Smooth muscle cell of the brain vasculature (primary cell): ENCODE measurements around the gene SMYD3.
"Not testable (repeated sequence)": the region's sequence is repeated elsewhere in the genome, so short reads cannot be mapped to it uniquely, and the experiment has no call there.

Experiments used
- DNase-seq: peaks from one replicate; pipeline ENCODE4 v3.0.0-alpha.2; 2012; ENCODE audit warnings: low read depth, low spot score

SMYD3 gene

DNA sequence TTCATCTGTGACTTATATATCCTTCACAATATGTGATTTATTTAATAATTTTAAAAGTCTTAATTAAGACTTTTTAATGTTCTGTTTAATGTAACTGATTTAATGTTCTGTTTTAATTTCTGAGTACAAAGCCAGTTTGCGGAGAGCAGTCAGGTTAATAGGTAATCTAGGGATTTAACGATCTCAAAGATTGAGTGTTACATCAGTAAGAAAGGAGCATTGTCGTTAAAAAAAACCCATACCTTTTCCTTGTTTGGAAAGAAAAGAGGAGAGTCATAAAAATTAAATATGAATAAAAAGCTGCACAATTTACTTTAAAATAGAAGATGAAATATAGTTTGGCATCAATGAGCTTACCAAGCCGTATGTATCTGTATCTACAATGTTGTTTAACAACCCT is 730.9 kb downstream of the SMYD3 start:
- no peak for DNase-seq

DNA sequence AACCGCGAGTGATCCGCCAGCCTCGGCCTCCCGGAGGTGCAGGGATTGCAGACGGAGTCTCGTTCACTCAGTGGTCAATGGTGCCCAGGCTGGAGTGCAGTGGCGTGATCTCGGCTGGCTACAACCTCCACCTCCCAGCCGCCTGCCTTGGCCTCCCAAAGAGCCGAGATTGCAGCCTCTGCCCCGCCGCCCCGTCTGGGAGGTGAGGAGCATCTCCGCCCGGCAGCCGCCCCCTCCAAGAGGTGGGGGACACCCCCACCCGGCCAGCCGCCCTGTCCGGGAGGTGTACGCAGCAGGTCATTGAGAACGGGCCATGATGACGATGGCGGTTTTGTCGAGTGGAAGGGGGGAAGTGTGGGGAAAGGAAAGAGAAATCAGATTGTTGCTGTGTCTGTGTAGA is 732.1 kb downstream of the SMYD3 start:
- DNase-seq: not testable (repeated sequence)

DNA sequence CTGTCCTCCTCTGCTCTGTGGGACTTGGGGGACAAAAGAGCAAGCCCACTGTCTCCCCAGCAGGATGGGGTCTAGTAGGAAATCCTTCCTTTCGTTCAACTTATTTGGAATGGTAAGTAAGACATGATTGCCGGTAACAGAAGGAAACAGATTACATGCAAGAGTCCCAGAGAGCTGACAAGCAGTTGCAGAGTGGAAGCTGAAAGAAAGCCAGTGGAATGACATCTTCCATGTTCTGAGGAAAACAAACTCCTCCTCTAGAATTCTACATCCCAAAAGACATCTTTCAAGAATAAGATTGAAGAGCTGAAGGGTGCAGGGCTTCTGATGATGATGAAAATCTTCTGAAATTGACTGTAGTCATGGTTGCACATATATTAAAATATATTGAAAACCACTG is 732.9 kb downstream of the SMYD3 start:
- no peak for DNase-seq

- no peak for DNase-seq
Measured at GRCh38 chr1:245773344-245773743, 733.7 kb downstream of the SMYD3 start.

GRCh38 chr1:245772739-245773138 is 734.3 kb downstream of the SMYD3 start:
- no peak for DNase-seq

DNA sequence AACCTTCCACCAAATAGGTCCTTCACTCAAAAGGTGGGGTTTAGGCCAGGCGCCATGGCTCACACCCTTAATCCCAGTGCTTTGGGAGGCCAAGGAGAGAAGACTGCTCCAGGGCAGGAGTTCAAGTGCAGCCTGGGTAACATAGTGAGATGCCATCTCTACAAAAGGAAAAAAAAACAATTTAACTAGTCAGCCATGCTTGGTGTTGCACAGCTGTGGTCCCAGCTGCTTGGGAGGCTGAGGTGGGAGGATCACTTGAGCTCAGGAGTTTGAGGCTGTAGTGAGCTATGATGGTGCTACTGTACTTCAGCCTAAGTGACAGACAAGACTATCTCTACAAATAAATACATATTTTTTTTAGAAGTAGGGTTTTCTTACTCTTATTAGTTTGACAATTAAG is 734.8 kb downstream of the SMYD3 start:
- no peak for DNase-seq

- peak; percentile 63 for DNase-seq
Measured at GRCh38 chr1:245771511-245772281, 735.4 kb downstream of the SMYD3 start.

DNA sequence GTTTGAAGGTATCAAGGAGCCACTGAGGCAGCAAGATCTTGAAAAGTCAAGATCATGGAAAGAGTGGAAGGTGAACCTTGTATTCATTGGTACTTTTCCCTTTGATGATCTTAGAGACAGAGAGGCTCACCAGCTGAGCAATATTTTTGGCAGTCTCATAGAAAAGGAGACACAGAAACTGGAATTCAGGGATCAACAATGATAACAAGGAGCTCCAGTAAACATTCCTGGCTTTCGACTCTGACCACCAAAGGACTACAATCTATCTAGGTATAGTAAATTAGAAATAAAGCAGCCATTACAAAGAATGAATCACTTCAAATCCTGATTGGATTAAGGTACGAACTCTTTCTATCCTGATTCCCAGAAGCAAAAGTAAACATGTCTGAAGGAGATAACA is 736.9 kb downstream of the SMYD3 start:
- no peak for DNase-seq

DNA sequence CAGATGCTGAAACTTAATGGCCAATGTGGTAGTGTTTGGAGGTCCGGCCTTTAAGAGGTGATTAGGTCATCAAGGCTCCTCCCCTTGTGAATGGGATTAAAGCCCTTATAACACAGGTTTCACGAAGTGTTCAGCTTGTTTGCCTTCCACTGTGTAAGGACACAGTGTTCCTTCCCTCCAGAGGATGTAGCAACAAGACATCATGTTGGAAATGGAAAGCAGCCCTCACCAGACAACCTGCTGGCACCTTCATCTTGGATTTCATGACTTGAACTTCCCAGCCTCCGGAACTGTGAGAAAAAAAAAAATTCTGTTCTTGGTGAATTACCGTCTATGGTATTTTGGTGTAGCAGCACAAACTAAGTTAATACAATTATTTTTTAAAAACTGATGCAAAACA is 738.5 kb downstream of the SMYD3 start:
- no peak for DNase-seq

DNA sequence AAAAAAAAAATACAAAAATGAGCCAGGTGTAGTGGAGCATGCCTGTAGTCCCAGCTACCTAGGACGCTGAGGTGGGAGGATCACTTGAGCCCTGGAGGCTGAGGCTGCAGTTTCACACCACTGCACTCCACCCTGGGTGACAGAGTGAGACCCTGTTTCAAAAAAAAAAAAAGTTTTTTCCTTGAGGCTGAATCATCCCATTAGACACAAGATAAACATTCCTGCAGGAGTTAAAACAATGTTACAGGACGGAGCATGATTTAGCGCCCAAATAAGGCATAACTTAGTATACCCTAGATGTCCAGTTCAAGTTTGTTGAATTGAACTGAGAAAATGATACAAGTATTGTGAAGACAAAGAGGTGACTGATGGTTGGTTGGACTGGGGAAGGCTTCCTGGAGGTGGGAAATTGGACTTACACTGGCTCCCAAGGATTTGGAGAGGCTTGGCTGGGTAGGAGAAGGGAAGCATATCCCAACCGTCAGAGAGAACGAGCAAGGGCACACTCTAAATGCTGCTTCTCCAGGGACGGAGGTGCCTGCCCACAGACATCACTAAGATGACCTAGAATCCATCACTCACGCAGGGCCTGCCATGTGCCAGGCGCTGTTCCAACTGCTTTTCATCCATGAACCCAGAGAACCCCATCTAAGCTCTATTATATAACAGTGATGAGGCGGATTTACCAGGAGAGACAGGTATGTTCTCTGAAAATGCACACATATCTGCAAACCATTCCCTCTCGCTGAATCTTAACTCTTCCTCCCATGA is 741.7 kb downstream of the SMYD3 start:
- DNase-seq: no peak

GRCh38 chr1:245763873-245764331 is 743.2 kb downstream of the SMYD3 start:
- no peak for DNase-seq

DNA sequence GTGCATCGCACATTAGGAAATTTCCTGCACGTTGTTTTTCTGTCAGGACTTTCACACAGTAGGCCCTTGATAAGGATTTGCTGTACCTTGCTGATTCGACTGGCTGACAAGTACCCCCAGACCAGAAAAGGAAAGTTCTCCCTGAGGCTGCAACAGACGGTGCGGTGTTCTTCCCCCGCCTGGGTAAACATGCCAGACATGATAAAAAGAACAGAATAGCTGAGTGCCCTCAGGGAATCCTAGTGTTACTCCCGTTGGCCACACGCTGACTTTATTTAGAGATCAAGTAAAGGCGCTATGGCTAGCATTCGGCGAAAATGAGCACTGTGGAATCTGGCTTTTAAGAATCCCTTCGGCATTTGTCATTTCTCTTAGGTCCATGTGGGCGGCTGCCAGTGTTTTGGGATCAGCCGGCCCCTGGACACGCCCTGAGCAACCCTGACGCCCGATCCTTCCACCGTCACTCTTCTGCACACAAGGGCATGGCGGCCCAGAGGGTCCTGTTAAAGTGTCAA is 744.6 kb downstream of the SMYD3 start:
- DNase-seq: no peak

GRCh38 chr1:245760301-245760700 is 746.8 kb downstream of the SMYD3 start:
- DNase-seq: no peak

- DNase-seq: no peak
Measured at GRCh38 chr1:245754463-245754961, 752.6 kb downstream of the SMYD3 start.

GRCh38 chr1:245753807-245754206 is 753.3 kb downstream of the SMYD3 start:
- no peak for DNase-seq

DNA sequence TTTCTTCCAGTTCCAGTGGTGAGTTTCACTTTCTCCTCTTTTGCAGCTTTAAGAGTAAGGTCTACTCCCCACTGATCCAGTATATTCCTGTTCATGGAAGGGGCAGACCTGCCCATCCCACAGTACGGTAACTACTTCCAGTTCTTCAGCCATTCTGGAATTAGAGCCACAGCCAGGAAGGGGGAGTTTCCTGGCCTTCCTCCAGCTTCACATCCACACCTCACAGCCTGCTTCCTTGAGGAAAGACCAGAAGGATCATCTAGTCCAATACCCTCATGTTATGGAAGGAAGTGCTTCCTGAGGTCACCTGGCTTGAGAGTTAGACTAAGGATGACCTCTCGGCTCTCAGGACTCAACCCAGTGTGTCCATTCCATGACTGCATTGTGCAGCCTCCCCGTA is 754.5 kb downstream of the SMYD3 start:
- DNase-seq: no peak

DNA sequence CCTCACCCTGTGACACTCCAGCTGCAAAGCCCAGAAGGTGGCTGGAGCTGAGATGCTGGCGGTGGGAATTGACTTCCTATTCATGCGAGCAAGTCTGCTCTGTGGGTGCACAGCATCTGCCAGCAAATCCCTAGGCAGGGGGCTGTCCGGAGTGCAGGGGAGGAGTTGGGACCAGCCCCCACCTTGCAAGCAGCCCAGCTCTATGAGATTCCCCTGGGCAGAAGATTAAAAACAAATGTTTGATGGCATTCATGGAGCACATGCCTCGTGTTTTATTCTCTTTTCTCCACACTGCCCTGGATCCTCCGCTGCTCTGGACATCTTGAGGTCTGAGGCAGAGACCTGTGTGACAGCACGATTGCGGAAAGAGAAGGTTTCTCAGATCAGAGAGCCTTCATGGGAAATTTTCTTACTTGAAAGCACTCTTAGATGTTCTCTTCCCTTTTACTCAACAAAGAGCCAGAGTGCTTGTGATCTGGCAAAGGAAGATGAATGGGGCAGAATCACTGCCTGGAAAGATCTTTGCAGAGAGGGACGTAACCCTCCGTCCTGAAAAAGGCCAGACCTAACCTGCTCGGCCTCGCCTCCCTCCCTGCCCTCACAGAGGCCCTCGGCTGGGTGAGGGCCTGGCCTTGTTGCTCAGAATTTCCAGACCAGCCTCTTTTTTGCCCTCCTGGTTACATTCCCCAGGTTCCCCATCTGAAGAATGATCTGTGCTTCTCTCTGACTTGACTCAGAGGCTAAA is 755.2 kb downstream of the SMYD3 start:
- no peak for DNase-seq

DNA sequence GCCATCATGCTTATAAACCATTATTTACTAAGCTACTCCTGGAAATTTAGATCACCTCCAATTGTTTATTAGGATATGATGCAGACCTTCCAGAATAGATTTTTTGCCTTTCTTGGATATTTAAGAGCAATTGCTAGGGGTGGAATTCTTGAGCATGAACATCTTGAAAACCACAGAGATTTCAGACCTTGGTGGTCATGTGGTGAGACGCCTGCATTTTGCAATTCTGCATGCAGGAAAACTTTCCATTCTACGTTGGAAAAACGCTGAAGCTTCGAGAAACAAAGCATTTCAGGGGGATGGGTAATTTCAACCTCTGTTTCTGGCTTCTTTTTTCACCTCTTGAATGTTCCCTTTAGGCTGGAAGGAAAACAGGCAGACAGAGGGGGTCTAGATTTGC is 756.0 kb downstream of the SMYD3 start:
- DNase-seq: no peak

GRCh38 chr1:245750261-245750660 is 756.8 kb downstream of the SMYD3 start:
- no peak for DNase-seq

DNA sequence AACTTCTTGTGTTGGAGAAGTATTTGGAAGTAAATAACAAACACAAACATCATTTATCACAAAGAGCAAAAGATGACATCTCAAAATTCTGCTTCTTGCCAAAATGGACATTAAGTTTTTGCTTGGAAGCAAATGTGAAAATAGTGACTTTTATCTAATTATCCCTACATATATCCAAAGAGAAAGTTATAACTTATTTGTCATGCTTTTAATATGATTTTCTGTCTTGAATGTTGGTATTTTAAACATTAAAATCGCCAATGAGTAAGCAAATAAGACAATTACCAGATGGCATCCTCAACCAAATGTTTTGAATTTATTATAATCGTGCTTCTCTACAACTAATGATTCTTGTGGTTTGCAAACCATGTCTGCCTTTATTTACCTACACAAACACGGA is 758.0 kb downstream of the SMYD3 start:
- DNase-seq: no peak

GRCh38 chr1:245748646-245749045 is 758.4 kb downstream of the SMYD3 start:
- no peak for DNase-seq

DNA sequence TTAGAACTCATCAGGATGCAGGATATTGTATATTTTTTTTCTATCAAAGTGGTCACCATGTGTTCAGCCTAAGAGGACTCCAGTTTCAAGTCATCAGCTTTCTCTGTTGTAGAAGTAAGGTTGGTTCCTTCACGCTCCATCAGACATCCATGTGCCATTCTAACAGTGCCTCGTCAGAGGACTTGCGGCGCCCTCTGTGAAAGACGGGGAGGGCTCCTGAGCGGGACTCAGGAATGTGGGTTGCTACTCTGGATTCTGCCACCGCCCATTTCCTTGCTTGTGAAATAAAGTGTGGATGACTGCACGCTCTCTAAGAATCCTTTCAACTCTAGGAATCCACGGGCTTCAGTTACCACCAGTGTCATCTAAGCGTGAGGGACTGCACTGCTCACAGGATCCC is 758.8 kb downstream of the SMYD3 start:
- no peak for DNase-seq
